ENCODE data around the gene CDH4. TPM values are rescaled to one million over a fixed set of nuclear protein-coding genes. Genes with fewer than 3 reads are reported as not detected.

Gene CDH4
- total RNA-seq, 2 donors from 2014 or later, result 0.05 to 2.2 TPM

DNA sequence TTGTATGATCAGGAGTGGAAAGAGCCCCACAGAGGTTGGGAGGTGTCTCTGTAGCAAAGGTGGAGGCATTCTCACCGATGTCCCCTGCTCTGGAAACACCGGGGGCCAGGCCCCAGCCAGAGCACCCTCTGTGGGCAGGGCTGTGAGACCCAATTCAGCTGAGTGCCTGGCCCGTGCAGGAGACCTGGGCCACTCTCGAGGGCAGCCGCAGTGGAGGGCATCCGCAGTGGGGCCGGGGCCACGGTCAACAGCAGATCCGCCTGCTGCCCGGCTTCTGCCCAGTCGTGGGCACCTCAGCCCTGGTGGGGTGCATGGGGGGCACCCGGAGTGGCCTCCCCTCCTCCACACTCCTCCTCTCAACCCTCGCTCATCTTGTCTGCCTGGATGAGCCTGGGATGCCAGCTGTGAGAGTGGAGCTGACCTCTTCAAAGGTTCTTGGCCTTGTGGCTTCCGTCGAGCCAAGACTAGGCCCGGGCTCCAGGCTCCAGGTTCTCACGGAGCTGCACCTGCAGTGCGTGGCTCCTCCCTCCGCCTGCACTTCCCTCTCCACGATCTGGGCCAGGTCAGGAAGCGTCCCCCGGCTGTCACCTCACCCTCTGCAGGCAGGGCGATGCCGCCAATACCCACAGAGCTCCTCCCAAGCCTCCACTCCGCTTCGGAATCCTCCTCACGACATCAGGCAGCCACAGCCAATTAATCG, 678.9 kb downstream of the CDH4 start:
- H3K36me3 ChIP-seq, result no peaks in the 10 kb centered on the region
- H3K9me3 ChIP-seq, result no peaks in the 10 kb centered on the region
- no peak overlapping the region for H3K27ac ChIP-seq
- no peak for TF ChIP-seq POLR2A (IDR thresholded peaks at IDR 0.05)
- TF ChIP-seq, protein P1, sequence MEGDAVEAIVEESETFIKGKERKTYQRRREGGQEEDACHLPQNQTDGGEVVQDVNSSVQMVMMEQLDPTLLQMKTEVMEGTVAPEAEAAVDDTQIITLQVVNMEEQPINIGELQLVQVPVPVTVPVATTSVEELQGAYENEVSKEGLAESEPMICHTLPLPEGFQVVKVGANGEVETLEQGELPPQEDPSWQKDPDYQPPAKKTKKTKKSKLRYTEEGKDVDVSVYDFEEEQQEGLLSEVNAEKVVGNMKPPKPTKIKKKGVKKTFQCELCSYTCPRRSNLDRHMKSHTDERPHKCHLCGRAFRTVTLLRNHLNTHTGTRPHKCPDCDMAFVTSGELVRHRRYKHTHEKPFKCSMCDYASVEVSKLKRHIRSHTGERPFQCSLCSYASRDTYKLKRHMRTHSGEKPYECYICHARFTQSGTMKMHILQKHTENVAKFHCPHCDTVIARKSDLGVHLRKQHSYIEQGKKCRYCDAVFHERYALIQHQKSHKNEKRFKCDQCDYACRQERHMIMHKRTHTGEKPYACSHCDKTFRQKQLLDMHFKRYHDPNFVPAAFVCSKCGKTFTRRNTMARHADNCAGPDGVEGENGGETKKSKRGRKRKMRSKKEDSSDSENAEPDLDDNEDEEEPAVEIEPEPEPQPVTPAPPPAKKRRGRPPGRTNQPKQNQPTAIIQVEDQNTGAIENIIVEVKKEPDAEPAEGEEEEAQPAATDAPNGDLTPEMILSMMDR (IDR thresholded peaks at IDR 0.05), result no peak
- no peak for TF ChIP-seq POLR2AphosphoS5 (IDR thresholded peaks at IDR 0.05)
- no peak for DNase-seq (ENCODE audit: low spot score)
- 82% methylated on average over 28 of the region's 28 CpGs for WGBS
- intact Hi-C loops (cut with DNase I), result no loop called here
- H3K4me3 ChIP-seq, result no peak overlapping the region
- H3K4me1 ChIP-seq (replicated peaks), result no peaks in the 10 kb centered on the region
- H3K27me3 ChIP-seq (replicated peaks; ENCODE audit: insufficient read depth), result no peaks in the 10 kb centered on the region

DNA sequence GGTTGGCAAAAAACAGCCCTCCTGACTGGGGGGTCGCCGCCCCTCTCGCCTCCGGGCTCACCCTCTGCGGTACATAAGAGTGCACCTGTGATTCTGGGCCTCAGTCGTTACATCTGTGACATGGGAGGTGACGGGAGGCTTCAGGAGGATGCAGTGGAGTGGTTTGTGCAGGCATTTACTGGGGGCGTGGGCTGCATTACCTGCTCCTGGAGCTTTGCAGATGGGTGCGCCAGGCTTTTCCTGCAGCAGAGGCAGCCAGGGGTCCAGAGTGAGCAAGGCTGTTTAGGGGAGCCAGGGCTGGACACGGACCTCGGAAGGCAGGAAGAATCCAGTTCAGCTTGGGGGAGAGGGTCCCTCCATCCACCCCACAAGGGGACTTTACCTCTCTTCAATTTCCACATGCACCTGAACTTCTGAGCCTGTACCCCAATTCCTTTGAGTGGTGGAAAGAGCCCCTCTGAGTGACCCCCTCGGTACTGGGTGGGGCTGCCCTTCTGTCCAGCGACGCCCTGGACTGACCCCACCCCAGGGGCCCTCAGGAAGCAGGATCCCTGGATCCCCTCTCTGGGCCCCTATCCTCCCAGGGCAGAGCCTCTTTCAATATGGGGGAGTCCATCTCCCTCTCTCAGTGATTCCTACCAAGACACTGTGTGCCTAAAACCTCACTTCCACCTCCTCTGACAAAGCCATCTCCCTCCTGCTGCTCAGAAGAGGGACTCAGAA, 679.6 kb downstream of the CDH4 start:
- Histone ChIP-seq H3K27ac (no peak overlapping the region), H3K27me3 (replicated peaks; ENCODE audit: insufficient read depth) (no peaks in the 10 kb centered on the region), H3K4me1 (replicated peaks) (no peaks in the 10 kb centered on the region), H3K4me3 (no peak overlapping the region), H3K36me3 (no peaks in the 10 kb centered on the region), H3K9me3 (no peaks in the 10 kb centered on the region)
- 84% methylated on average over 14 of the region's 14 CpGs for WGBS
- intact Hi-C loops (cut with DNase I), result no loop called here
- no peak for DNase-seq (ENCODE audit: low spot score)
- TF ChIP-seq POLR2A (IDR thresholded peaks at IDR 0.05) (no peak), POLR2AphosphoS5 (IDR thresholded peaks at IDR 0.05) (no peak)
- TF ChIP-seq, protein P1 (IDR thresholded peaks at IDR 0.05), result no peak

DNA sequence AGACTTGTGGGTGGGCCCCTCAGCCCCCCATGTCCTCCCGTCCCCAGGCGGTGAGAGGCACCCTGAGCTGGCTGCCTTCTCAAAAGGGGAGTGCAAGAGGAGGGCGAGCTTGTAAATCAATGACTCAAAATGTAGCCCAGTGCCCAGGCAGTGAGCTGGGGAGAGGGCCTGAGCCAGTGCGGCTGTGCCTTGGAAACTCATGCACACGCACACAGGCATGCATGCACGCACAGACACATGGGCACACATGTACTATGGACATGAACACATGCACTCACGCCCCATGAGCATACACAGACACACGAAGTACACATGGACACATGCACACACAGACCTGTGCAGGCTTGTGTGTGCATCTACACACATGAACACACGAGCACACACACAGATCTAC, 680.1 kb downstream of the CDH4 start:
- Histone ChIP-seq H3K36me3 (no peaks in the 10 kb centered on the region), H3K27ac (no peak overlapping the region), H3K27me3 (replicated peaks; ENCODE audit: insufficient read depth) (no peaks in the 10 kb centered on the region), H3K4me1 (replicated peaks) (no peaks in the 10 kb centered on the region), H3K4me3 (no peak overlapping the region), H3K9me3 (no peaks in the 10 kb centered on the region)
- no peak for TF ChIP-seq POLR2A (IDR thresholded peaks at IDR 0.05)
- no peak for DNase-seq (ENCODE audit: low spot score)
- WGBS, result 64% methylated on average over 9 of the region's 9 CpGs
- intact Hi-C loops (cut with DNase I), result no loop called here

DNA sequence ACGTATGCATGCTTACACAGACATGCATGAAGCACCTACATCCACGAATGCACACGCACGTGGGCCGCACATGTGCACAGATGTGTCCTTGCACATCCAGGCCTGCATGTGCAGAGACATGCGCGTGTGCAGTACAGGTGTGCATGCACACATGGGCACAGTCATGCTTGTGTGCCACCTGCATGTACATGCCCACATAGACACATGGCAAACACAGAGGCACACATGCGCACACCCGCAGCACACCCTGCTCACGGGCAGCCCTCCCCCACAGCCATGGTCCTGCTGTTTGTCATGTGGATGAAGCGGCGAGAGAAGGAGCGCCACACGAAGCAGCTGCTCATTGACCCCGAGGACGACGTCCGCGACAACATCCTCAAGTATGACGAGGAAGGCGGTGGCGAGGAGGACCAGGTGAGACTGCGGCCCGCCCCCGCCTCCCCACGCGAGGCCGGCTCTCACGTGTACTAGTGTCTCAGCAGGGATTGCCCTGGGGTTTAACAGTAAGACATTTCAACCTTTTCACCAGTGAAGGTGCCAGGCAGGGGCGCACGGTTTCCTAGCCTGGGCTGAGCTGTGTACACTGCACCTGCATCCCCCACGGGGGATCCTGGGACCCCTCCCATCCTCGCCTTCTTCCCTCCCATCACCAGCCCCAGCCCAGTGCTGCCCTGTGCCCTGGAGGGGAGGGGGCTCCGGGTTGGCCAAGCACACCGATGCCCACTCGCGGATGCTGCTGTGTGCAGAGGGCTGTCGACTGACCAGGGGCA, 680.8 kb downstream of the CDH4 start:
- Histone ChIP-seq H3K27me3 (replicated peaks; ENCODE audit: insufficient read depth) (no peaks in the 10 kb centered on the region), H3K27ac (no peak overlapping the region), H3K9me3 (no peaks in the 10 kb centered on the region), H3K36me3 (no peaks in the 10 kb centered on the region), H3K4me3 (no peak overlapping the region), H3K4me1 (replicated peaks) (no peaks in the 10 kb centered on the region)
- intact Hi-C loops (cut with DNase I), result no loop called here
- DNase-seq (ENCODE audit: low spot score), result no peak
- 87% methylated on average over 38 of the region's 38 CpGs for WGBS
- TF ChIP-seq POLR2A (IDR thresholded peaks at IDR 0.05), result no peak
- TF ChIP-seq POLR2AphosphoS5 (IDR thresholded peaks at IDR 0.05), result no peak
- TF ChIP-seq, protein P1 (IDR thresholded peaks at IDR 0.05), result no peak

DNA sequence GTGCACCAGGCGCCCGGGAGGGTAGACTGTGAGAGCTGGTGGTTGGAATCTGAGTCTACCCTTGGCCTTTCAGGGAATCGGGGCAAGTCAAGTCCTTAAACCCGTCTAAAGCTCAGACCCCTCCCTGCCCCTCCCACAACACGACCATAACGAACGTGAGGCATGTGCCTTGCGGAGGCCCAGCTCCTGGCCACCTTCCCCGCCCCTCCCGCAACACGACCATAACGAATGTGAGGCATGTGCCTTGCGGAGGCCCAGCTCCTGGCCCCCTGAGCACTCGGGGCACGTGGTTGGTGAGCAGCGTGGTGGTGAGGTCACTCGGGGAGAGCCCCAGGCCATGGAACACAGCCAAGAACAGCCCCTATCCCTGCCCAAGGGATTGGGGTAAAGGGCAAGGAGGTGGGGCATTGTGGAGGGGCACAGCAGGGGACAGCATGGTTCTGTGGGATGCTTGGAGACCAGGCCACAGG, 681.5 kb downstream of the CDH4 start:
- Histone ChIP-seq H3K9me3 (no peaks in the 10 kb centered on the region), H3K27me3 (replicated peaks; ENCODE audit: insufficient read depth) (no peaks in the 10 kb centered on the region), H3K36me3 (no peaks in the 10 kb centered on the region), H3K4me1 (replicated peaks) (no peaks in the 10 kb centered on the region), H3K4me3 (no peak overlapping the region), H3K27ac (no peak overlapping the region)
- TF ChIP-seq POLR2AphosphoS5 (IDR thresholded peaks at IDR 0.05), result no peak
- TF ChIP-seq, protein P1 (IDR thresholded peaks at IDR 0.05), result no peak
- TF ChIP-seq POLR2A (IDR thresholded peaks at IDR 0.05), result no peak
- DNase-seq (ENCODE audit: low spot score), result no peak
- intact Hi-C loops (cut with DNase I), result no loop called here
- WGBS, result 59% methylated on average over 17 of the region's 17 CpGs

All from prostate gland (tissue), 2 donors.